OCI-M2 (cell line): ENCODE data around the gene STXBP3.

Experiments used
- DNase-seq: peaks from one replicate; lab custom pipeline; 2025; ENCODE audit not compliant: unreplicated experiment; lab: John Stamatoyannopoulos, UW

Gene STXBP3

GRCh38 chr1:108792420-108792819, 45.9 kb downstream of the STXBP3 start:
- DNase-seq, result no peak

- DNase-seq, result no peak
Observed at GRCh38 chr1:108799001-108799400, 52.5 kb downstream of the STXBP3 start.

GRCh38 chr1:108801101-108801500, 54.6 kb downstream of the STXBP3 start:
- DNase-seq, result no peak

- DNase-seq, result no peak
Observed at GRCh38 chr1:108803548-108803947, 57.1 kb downstream of the STXBP3 start.

DNA sequence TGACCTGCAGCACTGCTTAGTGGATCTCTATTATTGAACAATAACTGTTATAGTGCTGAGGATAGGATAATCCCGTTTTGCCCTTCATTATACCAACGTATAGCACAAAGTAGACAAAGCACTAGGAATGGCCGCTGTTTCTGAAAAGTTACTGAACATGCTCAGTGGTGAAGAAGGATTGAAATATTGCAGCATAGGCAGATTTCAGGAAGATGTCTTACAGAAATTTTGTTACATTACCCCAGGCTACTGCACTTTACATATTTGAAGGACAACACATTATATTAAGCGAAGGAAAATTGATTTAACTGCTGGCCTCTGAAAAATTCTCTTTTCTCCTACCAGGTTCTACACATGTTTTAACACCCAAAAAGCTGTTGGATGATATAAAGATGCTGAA, 62.0 kb downstream of the STXBP3 start:
- DNase-seq, result no peak

DNA sequence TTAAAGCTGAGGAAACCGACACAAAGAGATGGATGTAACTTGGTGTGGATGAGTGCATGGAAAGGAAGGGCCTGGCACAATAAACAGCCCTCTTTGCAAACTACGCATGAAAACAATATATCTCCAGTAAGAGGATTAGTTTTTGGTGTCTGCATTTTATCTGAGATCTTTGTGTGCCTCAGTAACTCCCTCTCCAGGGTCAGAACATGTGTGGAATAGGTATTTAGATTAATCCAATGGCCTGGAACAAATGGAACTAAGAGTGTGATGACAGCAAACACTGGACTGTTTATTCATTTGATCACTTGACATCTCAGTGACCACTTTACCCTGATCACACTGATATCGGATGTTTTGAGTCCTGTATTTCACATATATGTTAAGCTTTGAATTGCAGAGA, 65.1 kb downstream of the STXBP3 start:
- DNase-seq, result no peak

GRCh38 chr1:108813326-108813725, 66.9 kb downstream of the STXBP3 start:
- no peak for DNase-seq

GRCh38 chr1:108814343-108815125, 68.1 kb downstream of the STXBP3 start:
- DNase-seq, result no peak

DNA sequence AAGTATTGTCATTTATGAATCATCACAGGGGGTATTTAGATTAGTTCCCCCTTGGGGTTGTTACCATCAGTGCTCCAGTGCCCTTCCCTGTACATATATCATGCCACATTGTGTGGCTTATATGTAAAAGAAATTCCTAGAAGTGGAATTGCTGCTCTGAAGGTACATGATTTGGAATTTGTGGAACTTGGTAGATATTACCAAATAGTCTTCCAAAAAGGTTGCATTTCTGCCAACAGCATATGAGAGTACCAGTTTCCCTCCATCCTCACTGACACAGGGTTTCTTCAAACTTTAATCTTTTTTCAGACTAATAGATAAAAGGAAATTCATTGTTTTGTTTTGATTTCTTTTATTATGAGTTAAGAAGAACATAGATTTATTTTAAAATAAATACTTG, 69.1 kb downstream of the STXBP3 start:
- DNase-seq, result no peak

DNA sequence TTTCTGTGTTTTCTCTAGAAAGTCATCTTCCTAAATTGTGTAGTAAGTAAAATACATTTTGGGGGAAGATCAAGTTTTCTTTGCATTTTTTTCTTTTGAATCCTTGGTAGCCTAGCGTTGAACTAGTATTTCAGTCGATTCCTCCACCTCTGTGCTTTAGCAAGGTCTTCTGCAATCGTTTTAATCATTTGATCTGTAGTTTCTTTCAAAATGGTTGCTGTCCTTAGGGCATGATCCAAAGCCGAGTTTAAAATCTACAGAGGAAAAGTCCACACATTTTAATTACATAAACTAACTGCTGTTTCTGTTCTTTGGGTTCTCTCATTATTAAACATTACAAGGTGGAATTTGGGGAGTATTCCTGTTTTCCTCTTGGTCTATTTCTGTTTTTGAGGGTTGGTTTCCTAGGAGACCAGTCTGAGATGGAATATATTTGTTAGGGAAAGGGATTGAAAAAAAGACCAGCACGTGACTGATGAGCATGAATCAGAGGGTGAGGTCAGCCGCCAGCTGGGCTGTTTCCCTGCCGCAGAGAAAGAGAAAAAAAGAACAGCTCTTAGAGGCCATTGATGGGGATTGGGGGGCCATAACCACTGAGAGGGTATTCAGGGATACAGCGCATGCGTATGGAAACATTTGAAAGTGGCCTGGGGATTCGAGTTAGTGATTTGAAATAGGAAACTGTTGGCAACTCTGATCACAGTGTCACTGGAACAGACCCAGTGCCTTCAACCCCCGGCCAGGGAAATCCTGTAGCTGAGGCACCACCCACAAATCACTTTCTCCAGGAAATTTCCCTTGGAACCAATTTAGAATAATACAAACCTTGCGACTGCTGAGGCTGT, 69.8 kb downstream of the STXBP3 start:
- DNase-seq, result no peak

GRCh38 chr1:108817016-108817415, 70.5 kb downstream of the STXBP3 start:
- DNase-seq, result no peak

DNA sequence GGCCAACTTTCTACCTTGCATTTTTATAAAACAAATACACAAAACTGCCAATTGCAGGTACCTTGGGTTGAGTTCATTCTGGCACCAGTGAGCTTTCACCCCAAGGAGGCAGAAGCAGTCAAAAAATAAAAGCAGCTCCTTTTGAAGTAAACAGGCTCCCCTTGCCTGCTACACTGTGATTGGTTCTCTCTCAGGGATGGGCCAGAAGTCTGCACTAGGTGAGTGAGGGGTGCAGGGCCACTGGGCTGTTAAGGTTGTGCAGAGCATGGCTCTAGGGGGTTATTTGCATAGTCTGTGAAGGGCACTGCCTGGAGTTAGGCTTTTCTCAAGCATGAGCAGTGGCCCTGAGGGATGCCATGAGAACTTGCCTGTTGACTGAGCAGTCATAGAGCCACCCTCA, 71.3 kb downstream of the STXBP3 start:
- DNase-seq, result no peak

GRCh38 chr1:108819878-108820277, 73.4 kb downstream of the STXBP3 start:
- no peak for DNase-seq

GRCh38 chr1:108823632-108824031, 77.2 kb downstream of the STXBP3 start:
- DNase-seq, result no peak

DNA sequence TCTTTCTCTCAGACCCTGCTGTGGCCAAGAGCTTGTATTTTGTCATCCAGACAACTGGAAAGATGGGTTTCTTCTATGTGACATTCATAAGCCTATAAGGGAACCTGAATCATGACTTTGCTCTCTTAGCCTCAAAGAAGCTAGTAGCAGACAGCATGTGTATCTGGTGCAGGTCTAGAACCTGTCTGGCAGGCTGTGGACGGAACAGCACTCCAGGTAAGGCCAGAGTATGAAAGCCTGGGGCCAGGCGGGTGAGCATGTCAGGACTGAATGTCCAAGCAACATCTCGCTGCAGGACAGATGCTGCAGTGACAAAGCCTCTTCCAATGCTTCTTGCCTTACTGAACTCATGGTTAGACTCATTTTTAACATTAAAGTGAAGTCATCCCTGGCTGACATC, 77.6 kb downstream of the STXBP3 start:
- DNase-seq, result no peak

- no peak for DNase-seq
Observed at GRCh38 chr1:108826081-108826635, 79.7 kb downstream of the STXBP3 start.

DNA sequence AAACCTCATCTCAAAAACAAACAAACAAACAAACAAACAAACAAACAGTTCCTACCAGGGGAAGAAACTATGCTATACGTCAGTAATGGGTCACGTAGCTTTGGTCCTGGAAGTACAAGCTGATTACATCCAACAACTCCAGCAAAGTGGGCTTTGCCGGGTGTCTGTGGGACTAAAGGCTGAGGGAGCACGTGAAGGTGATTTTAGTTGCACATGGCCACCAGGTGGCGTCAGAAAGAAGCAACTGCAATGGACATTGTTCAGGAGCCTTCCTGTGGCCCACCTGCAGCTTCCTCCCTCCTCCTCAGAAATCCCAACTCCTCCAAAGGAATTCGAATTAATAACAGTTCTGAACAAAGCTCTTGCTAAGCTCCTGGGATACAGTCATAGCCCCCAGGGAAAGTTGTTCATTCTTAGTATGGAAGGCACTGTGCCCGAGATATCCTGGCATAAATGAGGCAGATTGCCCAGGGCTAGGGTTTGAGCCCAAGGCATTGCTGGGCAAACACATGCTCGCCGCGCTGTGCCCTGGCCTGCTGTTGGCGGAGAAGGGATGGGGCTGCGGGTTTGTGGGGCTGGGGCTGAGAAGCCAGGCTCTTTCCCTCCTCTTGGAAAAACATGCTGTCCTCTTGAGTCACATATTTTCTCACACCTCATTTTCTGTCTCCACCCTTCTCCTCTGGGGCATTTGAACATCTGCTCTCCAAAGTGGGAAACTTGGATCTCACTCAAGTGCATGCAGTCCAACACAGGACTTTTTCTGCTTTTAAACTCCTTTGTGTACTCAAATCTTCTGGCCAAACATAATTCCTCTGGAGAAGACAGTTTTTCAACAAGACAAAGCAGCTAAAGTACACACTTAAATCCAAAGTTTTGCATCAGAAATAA, 81.8 kb downstream of the STXBP3 start:
- DNase-seq, result no peak

GRCh38 chr1:108829498-108829916, 83.0 kb downstream of the STXBP3 start:
- no peak for DNase-seq

GRCh38 chr1:108830119-108831008, 83.9 kb downstream of the STXBP3 start:
- no peak for DNase-seq

DNA sequence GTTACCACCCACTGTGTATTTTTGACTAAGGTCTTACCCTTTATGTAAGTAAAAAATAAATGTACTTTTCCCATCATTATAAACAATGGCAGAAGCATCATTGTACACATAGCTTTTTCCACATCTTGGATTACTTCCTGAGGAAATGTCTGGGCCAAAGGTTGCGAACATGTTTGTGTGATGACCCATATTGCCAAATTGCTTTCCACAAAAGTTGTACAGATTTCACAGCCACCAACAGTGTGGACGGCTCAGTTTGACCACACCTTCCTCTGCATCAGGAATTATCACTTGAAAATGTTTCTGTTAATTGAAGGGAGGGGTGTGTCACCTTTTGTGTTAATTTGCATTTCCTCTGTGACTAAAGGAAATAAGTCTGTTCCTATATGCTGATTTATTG, 84.8 kb downstream of the STXBP3 start:
- DNase-seq, result no peak
